GM15510 (cell line): Measurements from ENCODE around the gene OR2AJ1.

Experiments
- POLR2A ChIP-seq: IDR thresholded peaks from 3 replicates; pipeline ENCODE4 v1.6.1; 2011; ENCODE audit warnings: borderline replicate concordance; ENCODE audit not compliant: insufficient read length; ENCODE audit errors: extremely low read depth

The OR2AJ1 gene, protein sequence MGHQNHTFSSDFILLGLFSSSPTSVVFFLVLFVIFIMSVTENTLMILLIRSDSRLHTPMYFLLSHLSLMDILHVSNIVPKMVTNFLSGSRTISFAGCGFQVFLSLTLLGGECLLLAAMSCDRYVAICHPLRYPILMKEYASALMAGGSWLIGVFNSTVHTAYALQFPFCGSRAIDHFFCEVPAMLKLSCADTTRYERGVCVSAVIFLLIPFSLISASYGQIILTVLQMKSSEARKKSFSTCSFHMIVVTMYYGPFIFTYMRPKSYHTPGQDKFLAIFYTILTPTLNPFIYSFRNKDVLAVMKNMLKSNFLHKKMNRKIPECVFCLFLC

DNA sequence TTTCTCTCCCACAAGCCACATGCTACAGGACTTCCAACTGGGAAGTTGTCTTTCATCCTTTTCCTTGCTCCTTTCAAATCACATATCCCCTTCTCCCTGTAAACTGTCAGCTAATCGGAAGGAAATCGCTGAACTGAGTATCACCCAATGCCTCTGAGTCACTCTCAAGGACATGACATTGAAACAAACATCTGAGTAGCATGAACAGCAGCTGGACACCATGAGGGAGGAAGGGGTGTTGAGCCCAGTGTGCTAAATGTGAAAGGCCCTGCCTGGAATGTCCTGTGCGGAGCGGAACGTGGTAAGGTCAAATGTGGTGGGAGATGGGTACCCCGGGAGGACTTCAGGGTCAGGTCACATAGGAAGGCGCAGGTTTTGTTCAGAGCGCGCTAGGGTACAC lies at the start of gene OR2AJ1:
TSS of gene OR2AJ1 (plus strand) at position 22 of the 400 bp plus-strand sequence. CDS start 8,880 bp downstream, outside the sequence.
- TF ChIP-seq POLR2A: no peak

DNA sequence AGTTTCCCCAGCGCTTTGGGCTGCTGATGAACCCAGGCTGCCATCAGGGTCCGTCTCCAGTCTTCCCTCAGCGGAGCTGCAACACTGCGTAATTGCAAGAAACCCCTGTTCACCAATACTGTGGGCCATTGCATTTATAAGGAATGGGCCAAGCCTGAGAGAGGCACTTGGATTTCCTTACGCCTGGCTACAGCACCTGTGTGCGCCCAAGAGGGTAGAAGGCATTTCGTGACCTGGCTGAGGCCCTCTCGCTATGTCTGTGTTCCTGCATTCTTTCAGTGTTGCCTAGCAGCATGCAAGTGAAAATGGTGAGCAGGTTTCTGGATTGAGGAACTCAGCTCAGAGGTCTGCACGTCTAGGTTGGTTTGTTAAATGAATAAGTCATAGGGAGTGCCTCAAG lies 41.3 kb upstream of the OR2AJ1 start:
- TF ChIP-seq POLR2A: no peak

DNA sequence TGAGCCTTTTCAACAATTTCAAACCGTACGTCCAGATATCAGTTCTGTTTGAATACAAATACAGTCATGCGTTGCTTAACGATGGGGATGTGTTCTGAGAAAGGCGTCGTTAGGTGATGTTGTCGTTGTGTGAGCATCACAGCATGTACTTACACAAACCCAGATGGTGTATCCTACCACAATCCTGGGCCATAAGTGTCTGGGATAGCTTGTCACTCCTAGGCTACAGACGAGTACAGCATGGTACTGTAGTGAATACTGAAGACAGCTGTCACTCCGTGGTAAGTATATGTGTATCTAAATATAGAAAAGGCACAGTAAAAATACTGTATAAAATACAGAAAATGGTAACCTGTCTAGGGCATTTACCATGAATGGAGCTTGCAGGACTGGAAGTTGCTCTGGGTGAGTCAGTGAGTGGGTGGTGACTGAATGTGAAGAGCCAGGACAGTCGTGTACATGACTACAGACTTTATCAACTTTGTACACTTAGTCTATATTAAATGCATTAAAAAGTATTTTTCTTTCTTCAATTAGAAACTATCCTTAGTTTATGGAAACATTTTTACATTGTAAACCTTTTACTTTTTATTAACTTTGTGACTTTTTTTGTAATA lies 39.8 kb upstream of the OR2AJ1 start:
- no peak for TF ChIP-seq POLR2A

DNA sequence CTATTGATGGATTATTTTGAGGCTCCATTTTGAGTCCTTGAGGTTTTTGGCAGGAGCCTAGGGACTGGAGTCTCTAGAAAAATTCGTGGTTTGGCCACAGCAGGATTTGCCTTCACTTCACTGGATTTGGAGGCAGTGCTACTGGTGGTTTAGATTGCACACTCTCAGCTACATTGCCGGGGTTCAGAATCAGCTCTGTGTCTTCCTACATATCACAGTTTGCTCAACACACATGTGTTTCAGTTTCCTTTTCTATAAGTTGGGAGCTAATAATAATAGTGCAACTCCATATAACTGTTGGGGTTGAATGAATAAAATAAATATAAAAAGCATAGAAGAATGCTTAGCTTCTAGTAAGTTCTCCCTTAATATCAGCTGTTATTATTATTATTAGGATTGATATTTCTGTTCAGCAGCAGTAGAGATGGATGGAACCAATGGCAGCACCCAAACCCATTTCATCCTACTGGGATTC lies 29.5 kb upstream of the OR2AJ1 start, which contains the start of gene OR2W3:
TSS of gene OR2W3 (plus strand) at position 425 of the 475 bp plus-strand sequence. CDS start at position 425, 0 bp downstream.
- TF ChIP-seq POLR2A: no peak

DNA sequence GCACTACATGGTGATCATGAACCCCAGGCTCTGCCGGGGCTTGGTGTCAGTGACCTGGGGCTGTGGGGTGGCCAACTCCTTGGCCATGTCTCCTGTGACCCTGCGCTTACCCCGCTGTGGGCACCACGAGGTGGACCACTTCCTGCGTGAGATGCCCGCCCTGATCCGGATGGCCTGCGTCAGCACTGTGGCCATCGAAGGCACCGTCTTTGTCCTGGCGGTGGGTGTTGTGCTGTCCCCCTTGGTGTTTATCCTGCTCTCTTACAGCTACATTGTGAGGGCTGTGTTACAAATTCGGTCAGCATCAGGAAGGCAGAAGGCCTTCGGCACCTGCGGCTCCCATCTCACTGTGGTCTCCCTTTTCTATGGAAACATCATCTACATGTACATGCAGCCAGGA lies 28.7 kb upstream of the OR2AJ1 start:
- TF ChIP-seq POLR2A: no peak

DNA sequence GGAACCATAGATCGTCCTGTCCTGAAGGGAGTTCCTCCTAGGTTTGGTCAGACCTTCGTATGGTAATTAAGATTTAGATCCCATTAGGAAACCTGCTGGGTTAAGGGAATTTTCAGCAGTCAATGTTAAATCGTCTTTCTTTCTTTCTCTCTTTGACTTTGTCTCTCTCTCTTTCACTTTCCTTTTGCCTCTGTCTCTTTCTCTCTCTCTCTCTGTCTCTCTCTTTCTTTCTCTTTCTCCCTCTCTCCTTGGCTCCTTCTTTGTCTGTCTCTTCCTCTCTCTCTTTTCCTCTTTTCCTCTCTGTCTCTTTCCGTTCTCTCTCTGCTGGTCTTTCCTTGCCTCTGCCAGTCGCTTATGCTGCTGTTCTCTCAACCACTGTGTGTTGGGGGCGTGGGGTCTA lies 20.6 kb upstream of the OR2AJ1 start:
- TF ChIP-seq POLR2A: no peak

DNA sequence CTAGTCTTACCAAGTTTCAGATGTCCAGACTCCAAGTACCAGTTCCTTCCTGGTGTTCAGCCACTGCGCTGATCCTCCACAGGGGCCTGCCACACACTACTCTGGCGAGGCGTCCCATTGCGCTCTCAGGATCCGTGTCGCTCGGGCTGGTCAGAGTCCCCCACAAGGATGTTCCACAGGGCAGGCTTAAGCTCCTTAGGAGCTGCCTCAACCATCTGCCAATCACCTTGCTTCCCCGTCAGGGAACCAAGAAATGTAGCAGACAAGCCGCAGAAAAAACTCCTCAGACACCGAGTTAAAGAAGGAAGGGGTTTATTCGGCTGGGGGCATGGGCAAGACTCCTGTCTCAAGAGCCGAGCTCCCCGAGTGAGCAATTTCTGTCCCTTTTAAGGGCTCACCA lies 19.5 kb upstream of the OR2AJ1 start:
- no peak for TF ChIP-seq POLR2A

DNA sequence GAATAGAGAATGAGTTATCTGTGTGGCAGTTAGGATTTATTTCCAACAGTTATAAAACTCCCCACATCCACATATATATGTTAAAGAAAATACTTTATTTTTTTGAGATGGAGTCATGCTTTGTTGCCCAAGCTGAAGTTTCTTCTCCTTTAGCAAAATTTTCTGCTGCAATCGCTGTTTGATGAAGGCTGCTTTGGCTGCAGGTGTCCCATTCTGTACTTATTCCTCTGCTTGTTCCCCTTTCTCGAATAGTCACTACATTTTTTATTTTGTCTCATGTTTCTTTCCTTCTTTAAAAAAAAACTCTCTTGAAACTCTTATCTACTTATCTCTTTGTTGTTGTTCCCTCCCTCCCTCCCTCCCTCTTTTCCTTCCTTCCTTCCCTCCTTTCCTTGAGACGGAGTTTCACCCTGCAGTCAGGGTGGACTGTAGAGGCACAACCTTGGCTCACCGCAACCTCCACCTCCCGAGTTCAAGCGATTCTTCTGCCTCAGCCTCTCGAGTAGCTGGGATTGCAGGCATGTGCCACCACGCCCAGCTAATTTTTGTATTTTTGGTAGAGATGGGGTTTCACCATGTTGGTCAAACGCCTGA lies 18.7 kb upstream of the OR2AJ1 start:
- TF ChIP-seq POLR2A: no peak

DNA sequence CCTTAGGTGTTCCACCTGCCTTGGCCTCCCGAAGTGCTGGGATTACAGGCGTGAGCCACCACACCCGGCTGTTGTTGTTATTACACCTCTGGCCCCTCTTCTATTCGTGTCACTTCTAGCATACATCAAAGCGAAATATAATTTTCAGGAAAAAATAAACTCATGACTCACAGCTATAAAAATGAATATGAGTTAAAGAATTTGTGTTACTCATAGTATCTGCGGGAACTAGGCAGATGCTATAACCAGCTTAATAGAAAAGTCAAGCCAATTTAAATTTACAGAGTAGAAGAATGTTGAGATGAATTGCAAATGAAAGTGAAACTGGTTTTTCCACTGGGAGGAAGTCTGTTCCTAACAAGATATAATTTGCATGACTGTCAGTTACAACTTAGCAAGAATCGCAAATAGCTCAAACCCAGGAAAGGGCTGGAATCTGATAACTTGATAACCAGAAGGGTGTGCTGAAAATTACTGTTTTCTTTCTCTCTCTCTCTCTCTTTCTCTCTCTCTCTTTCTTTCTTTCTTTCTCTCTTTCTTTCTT lies 18.1 kb upstream of the OR2AJ1 start:
- no peak for TF ChIP-seq POLR2A

DNA sequence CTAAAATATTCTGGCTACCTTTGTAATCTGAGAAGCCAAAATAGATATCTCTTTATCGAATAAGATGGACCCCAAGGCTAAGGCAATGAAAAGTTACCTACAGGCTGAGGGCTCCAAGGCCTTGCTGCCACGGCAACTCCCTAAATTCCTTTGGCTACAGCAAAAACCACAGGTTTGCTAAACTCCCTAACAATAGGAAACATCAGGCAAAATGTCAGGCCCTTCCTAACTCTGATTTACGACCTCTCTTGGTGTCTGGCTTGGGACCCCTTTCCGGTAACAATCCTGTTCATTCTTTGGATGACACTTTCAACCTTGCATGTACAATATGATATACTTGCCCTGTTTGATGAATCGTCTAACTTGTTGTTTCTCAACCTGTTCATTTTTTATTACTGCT lies 15.9 kb upstream of the OR2AJ1 start:
- TF ChIP-seq POLR2A: no peak

DNA sequence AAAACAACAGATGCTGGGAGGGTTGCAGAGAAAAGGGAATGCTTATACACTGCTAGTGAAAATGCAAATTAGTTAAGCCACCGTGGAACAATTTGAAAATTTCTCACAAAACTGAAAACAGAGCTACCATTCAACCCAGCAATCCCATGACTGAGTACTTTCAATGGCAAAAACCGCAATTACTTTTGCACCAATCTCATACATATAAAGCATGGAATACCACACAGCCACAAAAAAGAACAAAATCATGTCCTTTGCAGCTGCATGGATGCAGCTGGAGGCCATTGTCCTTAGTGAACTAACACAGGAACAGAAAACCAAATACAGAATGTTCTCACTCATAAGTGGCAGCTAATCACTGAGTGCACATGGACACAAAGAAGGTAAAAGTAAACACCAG lies 10.9 kb upstream of the OR2AJ1 start:
- TF ChIP-seq POLR2A: no peak

DNA sequence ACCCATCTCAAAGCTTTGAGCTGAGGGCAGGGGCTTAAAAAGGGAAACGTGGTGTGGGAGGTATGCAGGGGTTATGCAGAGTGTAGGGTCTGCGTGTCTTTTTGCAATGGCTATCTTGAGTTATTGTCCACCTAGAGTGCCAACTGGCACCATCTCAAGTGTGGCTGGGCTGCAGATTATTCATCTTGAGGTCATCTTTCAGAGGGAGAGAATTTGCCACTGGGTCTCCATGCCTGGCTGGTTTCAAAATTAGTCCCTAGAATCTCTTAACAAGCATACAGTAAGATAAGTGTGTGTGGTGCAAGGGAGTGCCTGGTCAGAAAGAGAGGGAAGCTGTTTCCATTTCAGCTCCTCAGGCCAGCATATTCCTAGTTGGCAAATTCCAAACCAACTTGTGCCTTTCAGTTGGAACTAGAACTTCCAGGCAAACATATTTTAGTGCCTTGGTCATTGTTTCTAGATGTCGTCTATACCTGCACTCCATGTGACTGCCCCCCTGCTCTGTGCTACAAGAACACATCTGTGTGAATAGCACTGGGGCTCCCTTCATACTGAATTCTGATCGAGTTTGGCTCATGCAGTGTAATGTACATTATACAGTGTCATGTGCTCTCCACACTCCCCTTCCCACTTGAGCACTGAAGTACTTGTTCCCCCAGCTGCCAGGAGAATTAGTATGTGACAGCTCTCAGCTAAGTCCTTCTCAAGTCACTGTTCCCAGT lies 9.6 kb upstream of the OR2AJ1 start:
- no peak for TF ChIP-seq POLR2A

DNA sequence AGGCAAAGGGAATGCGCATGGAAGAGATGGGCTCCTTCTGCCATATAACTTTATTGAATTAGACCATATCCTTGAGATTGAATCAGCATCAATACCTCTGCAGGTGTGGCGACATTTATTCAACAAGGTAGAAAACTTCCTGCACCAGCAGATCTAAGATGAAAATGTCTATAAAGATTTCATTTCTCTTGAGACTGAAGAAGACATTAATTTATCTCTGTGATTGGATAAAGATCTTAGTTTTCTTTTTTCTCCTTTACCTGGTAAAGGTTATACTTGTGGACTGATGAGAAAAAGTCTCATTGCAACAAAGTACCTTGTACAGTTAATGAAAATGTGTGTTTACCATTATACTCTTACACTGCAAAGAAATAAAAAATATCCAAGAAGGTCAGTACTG lies 4.7 kb upstream of the OR2AJ1 start, which contains the start of gene OR2T8:
TSS of gene OR2T8 (plus strand) at position 301 of the 400 bp plus-strand sequence. CDS start 766 bp downstream, outside the sequence.
- TF ChIP-seq POLR2A: no peak

DNA sequence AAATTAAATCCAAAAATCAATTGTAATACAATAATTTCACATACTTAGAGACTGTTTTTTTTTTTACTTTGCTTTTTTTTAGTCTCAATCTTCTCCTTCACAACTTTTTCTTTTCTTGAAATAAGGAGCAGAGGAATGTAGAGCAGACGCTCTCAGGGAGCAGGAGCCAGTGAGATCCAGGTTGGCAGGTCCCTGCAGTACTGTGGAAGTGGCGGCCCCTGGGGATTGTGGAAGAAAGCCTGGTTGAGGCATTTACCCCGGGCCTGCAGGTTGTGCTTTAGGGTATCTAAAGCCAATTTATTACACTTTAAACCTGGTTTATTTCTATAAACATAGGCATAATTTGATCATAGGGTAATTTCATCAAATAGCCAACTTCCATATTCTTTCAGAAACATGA lies 748 bp upstream of the OR2AJ1 start:
- no peak for TF ChIP-seq POLR2A
